ENCODE measurements around the gene SVOPL. TPM values are rescaled to one million over a fixed set of nuclear protein-coding genes. Genes with fewer than 3 reads are reported as not detected.

SVOPL gene
- total RNA-seq, 1 donor from 2014 or later = not detected

DNA sequence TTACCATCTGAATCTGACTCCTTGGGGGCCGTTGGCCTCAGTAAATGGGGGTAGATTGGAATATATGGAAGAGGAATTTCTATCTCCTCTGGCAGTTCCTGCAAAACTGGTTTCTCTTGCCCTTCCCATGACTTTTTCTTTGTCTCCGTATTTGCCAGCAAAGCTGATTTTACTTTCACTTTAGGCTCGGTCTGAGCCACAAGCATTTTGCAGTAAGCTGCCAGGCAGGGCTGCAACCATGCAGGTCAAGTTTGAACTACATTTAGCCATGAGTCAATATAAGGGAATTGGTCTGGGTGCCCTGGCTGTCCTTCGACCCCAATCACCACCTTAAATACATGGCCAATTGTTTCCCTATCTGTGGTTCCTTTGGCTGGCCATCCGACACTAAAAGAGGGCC is 136.8 kb downstream of the SVOPL start:
- no peaks in the 10 kb centered on the region for H3K27me3 ChIP-seq
- H3K27ac ChIP-seq = no peak overlapping the region
- DNase-seq (ENCODE audit: extremely low spot score in 2 of 2) = no peak
- peaks cover 0 to 95% of the 10 kb centered on the region in 2 donors for H3K36me3 ChIP-seq
- TF ChIP-seq POLR2AphosphoS5 (IDR thresholded peaks at IDR 0.05; ENCODE audit: insufficient read depth in 1 of 2, low read depth in 1 of 2) (no peak), POLR2A (IDR thresholded peaks at IDR 0.05) (no peak)
- TF ChIP-seq, protein P1, sequence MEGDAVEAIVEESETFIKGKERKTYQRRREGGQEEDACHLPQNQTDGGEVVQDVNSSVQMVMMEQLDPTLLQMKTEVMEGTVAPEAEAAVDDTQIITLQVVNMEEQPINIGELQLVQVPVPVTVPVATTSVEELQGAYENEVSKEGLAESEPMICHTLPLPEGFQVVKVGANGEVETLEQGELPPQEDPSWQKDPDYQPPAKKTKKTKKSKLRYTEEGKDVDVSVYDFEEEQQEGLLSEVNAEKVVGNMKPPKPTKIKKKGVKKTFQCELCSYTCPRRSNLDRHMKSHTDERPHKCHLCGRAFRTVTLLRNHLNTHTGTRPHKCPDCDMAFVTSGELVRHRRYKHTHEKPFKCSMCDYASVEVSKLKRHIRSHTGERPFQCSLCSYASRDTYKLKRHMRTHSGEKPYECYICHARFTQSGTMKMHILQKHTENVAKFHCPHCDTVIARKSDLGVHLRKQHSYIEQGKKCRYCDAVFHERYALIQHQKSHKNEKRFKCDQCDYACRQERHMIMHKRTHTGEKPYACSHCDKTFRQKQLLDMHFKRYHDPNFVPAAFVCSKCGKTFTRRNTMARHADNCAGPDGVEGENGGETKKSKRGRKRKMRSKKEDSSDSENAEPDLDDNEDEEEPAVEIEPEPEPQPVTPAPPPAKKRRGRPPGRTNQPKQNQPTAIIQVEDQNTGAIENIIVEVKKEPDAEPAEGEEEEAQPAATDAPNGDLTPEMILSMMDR (IDR thresholded peaks at IDR 0.05) = no peak
- H3K4me1 ChIP-seq = no peaks in the 10 kb centered on the region
- intact Hi-C loops (cut with DNase I) = no loop called here
- H3K9me3 ChIP-seq = peaks cover 23% of the 10 kb centered on the region
- no peak overlapping the region for H3K4me3 ChIP-seq

DNA sequence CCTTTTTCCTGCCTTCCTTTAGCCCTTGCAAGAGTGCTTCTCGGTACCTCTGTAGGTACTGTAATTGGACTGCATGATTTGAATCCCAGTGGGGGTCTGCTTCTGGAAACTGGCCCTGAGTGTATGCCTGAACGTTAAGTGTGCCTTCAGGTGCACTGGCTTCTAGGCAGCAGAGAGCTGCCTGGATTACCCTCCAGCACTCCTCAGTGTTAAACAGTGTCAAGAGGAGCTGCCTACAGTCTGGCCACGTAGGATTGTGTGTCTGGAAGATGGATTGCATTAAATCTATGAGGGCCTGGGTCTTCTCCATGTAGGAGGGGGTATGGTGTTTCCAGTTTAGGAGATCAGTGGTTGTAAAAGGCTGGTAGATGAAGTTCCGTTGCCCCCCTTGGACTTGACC is 137.4 kb downstream of the SVOPL start:
- Histone ChIP-seq H3K27ac (no peak overlapping the region), H3K9me3 (peaks cover 23% of the 10 kb centered on the region), H3K27me3 (no peaks in the 10 kb centered on the region), H3K4me3 (no peak overlapping the region), H3K4me1 (no peaks in the 10 kb centered on the region), H3K36me3 (peaks cover 0 to 95% of the 10 kb centered on the region in 2 donors)
- TF ChIP-seq POLR2A (IDR thresholded peaks at IDR 0.05) (no peak), POLR2AphosphoS5 (IDR thresholded peaks at IDR 0.05; ENCODE audit: insufficient read depth in 1 of 2, low read depth in 1 of 2) (no peak)
- TF ChIP-seq, protein P1 (IDR thresholded peaks at IDR 0.05) = no peak
- intact Hi-C loops (cut with DNase I) = no loop called here
- DNase-seq (ENCODE audit: extremely low spot score in 2 of 2) = no peak

DNA sequence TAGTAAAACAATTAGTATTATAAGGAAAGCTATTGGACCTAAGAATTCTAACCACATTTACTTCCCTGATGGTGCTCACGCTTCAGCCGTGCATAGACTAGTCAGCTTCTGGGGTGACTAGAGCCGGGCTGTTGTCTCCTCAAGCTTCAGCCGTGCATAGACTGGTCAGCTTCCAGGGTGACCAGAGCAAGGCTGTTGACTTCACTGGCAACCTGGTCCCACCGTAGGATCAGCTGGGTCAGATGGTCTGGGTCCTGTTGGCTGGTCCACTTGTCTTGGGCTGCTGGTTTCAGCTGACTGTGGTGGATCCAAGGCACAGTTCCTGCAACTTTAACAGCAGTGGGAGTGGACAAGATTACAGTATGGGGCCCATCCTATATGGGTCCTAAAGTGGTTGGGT is 141.7 kb downstream of the SVOPL start:
- DNase-seq (ENCODE audit: extremely low spot score in 2 of 2) = no peak
- intact Hi-C loops (cut with DNase I) = no loop called here
- Histone ChIP-seq H3K9me3 (peaks cover 31% of the 10 kb centered on the region), H3K4me1 (no peaks in the 10 kb centered on the region), H3K4me3 (no peak overlapping the region), H3K36me3 (peaks cover 0 to 98% of the 10 kb centered on the region in 2 donors), H3K27ac (no peak overlapping the region), H3K27me3 (no peaks in the 10 kb centered on the region)
- TF ChIP-seq POLR2A (IDR thresholded peaks at IDR 0.05) (no peak), POLR2AphosphoS5 (IDR thresholded peaks at IDR 0.05; ENCODE audit: insufficient read depth in 1 of 2, low read depth in 1 of 2) (no peak)
- TF ChIP-seq, protein P1 (IDR thresholded peaks at IDR 0.05) = no peak

DNA sequence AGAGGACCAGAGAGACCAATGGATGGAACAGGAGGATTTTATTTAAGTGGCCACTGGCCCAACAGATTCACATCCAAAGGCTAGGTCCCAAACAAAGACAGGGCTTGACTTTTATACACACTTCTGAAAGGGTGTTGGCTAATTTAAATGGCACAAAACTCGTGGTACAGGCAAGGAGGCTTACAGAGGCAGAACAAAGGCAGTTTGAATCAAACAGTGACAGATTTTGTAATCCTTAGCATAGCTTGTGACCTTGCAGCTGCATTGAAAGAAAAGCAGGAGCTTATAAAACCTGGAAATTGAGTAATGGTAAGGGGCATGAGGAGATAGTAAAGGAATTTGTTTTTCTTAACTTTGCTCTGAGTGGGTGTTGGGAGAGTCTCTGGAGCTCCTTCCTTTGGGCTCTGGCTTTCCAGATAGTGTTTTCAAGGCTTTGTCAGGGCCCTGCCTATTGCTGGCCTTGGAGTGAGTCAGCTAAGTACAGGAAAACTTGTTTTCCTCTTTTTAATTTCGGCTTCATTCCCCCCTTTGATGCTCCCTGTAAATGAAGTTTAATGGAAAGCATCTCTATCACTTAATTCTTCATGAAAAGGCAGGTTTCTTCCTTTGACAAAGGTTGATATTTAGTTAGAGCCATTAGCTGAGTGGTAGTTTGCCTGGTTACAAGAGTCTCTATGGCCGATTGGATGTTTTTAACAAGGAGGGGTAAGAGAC is 144.2 kb downstream of the SVOPL start:
- intact Hi-C loops (cut with DNase I) = no loop called here
- Histone ChIP-seq H3K9me3 (peaks cover 24% of the 10 kb centered on the region), H3K27me3 (no peaks in the 10 kb centered on the region), H3K27ac (no peak overlapping the region), H3K36me3 (peaks cover 0 to 98% of the 10 kb centered on the region in 2 donors), H3K4me3 (no peak overlapping the region), H3K4me1 (no peaks in the 10 kb centered on the region)
- no peak for DNase-seq (ENCODE audit: extremely low spot score in 2 of 2)
- TF ChIP-seq, protein P1 (IDR thresholded peaks at IDR 0.05) = no peak
- TF ChIP-seq POLR2AphosphoS5 (IDR thresholded peaks at IDR 0.05; ENCODE audit: insufficient read depth in 1 of 2, low read depth in 1 of 2) (no peak), POLR2A (IDR thresholded peaks at IDR 0.05) (no peak)

DNA sequence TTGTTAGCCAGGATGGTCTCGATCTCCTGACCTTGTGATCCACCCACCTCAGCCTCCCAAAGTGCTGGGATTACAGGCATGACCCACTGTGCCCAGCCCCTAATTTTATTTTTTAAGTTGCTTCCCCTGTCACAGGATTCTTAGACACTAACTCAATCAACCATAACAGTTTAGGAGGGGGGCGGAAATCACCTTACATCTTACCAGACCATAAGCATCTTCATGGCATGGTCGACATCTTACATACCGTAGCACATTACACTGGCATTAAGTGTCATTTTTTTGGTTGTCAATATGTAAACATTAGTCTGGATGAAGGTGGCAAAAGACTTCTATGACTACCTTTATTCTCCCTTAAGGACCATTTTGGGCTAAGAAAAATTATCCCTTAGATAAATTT is 145.5 kb downstream of the SVOPL start:
- TF ChIP-seq, protein P1 (IDR thresholded peaks at IDR 0.05) = no peak
- no peak for TF ChIP-seq POLR2AphosphoS5 (IDR thresholded peaks at IDR 0.05; ENCODE audit: insufficient read depth in 1 of 2, low read depth in 1 of 2)
- Histone ChIP-seq H3K36me3 (peaks cover 0 to 100% of the 10 kb centered on the region in 2 donors), H3K27me3 (no peaks in the 10 kb centered on the region), H3K9me3 (peaks cover 24% of the 10 kb centered on the region), H3K4me3 (no peak overlapping the region), H3K27ac (no peak overlapping the region), H3K4me1 (no peaks in the 10 kb centered on the region)
- DNase-seq (ENCODE audit: extremely low spot score in 2 of 2) = no peak
- intact Hi-C loops (cut with DNase I) = no loop called here
